ENCODE results near the gene TMEM156. TPM values are rescaled to one million over a fixed set of nuclear protein-coding genes. Genes with fewer than 3 reads are reported as not detected.
A peak's percentile ranks its signal among the peaks of the same experiment; 100 is the strongest.

The TMEM156 gene
- total RNA-seq (ENCODE audit: unreplicated experiment): not detected
- long read RNA-seq: 0 reads

GRCh38 chr4:39032218-39033085 lies at the start of gene TMEM156:
Gene TMEM156 (minus strand): TSS chr4:39032409. CDS start chr4:39032313, 96 bp downstream.
- Mint-ChIP-seq H3K4me1 (ENCODE audit: unreplicated experiment) (peaks cover 2% of the 10 kb centered on the region), H3K27ac (ENCODE audit: unreplicated experiment) (no peak within 1 kb of the TSS), H3K9me3 (ENCODE audit: unreplicated experiment) (no peaks in the 10 kb centered on the region), H3K4me3 (ENCODE audit: unreplicated experiment) (no peak within 1 kb of the TSS), H3K27me3 (ENCODE audit: unreplicated experiment) (no peaks in the 10 kb centered on the region), H3K36me3 (ENCODE audit: low read depth, unreplicated experiment) (no peaks in the 10 kb centered on the region)
- TF ChIP-seq, protein P1, sequence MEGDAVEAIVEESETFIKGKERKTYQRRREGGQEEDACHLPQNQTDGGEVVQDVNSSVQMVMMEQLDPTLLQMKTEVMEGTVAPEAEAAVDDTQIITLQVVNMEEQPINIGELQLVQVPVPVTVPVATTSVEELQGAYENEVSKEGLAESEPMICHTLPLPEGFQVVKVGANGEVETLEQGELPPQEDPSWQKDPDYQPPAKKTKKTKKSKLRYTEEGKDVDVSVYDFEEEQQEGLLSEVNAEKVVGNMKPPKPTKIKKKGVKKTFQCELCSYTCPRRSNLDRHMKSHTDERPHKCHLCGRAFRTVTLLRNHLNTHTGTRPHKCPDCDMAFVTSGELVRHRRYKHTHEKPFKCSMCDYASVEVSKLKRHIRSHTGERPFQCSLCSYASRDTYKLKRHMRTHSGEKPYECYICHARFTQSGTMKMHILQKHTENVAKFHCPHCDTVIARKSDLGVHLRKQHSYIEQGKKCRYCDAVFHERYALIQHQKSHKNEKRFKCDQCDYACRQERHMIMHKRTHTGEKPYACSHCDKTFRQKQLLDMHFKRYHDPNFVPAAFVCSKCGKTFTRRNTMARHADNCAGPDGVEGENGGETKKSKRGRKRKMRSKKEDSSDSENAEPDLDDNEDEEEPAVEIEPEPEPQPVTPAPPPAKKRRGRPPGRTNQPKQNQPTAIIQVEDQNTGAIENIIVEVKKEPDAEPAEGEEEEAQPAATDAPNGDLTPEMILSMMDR (IDR thresholded peaks at IDR 0.05; ENCODE audit: unreplicated experiment): no peak
- no peak for DNase-seq (ENCODE audit: low spot score)

- no peak for DNase-seq (ENCODE audit: low spot score)
- H3K36me3 Mint-ChIP-seq (ENCODE audit: low read depth, unreplicated experiment): peaks cover 7% of the 10 kb centered on the region
- H3K27me3 Mint-ChIP-seq (ENCODE audit: unreplicated experiment): no peaks in the 10 kb centered on the region
- TF ChIP-seq, protein P1 (IDR thresholded peaks at IDR 0.05; ENCODE audit: unreplicated experiment): no peak
- no peaks in the 10 kb centered on the region for H3K4me1 Mint-ChIP-seq (ENCODE audit: unreplicated experiment)
- no peak overlapping the region for H3K4me3 Mint-ChIP-seq (ENCODE audit: unreplicated experiment)
- no peaks in the 10 kb centered on the region for H3K9me3 Mint-ChIP-seq (ENCODE audit: unreplicated experiment)
- no peak overlapping the region for H3K27ac Mint-ChIP-seq (ENCODE audit: unreplicated experiment)
Measured at GRCh38 chr4:39078829-39079228, 46.6 kb upstream of the TMEM156 start.

DNA sequence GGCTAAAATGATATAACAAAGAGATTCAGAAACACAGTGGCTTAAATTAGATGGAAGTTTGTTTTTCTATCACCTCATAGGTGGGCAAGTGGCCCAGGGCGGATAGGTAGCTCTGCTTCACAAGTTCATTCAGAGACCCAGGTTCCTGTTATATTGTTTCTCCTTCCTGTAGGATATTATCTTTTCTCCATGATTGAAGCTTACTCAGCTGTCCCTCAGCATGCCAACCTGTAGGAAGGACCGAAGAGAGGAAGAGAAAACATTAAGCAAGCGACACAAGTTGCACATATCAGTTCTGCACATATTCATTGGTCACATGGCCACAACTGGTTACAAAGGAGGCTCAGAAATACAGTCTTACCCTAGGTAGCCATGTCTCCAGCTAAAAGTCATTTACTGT lies 36.7 kb upstream of the TMEM156 start:
- Mint-ChIP-seq H3K9me3 (ENCODE audit: unreplicated experiment) (no peaks in the 10 kb centered on the region), H3K4me3 (ENCODE audit: unreplicated experiment) (no peak overlapping the region), H3K27ac (ENCODE audit: unreplicated experiment) (peak overlapping the region; percentile 54), H3K4me1 (ENCODE audit: unreplicated experiment) (peaks cover 7% of the 10 kb centered on the region), H3K27me3 (ENCODE audit: unreplicated experiment) (no peaks in the 10 kb centered on the region), H3K36me3 (ENCODE audit: low read depth, unreplicated experiment) (no peaks in the 10 kb centered on the region)
- TF ChIP-seq, protein P1 (IDR thresholded peaks at IDR 0.05; ENCODE audit: unreplicated experiment): no peak
- no peak for DNase-seq (ENCODE audit: low spot score)

- Mint-ChIP-seq H3K4me1 (ENCODE audit: unreplicated experiment) (peaks cover 10% of the 10 kb centered on the region), H3K4me3 (ENCODE audit: unreplicated experiment) (no peak overlapping the region)
Measured at GRCh38 chr4:39067451-39067850, 35.2 kb upstream of the TMEM156 start.

More at GRCh38 chr4:39067451-39067850, 35.2 kb upstream of the TMEM156 start:
- no peak for DNase-seq (ENCODE audit: low spot score)
- H3K36me3 Mint-ChIP-seq (ENCODE audit: low read depth, unreplicated experiment): no peaks in the 10 kb centered on the region
- TF ChIP-seq, protein P1 (IDR thresholded peaks at IDR 0.05; ENCODE audit: unreplicated experiment): no peak
- no peaks in the 10 kb centered on the region for H3K9me3 Mint-ChIP-seq (ENCODE audit: unreplicated experiment)
- no peak overlapping the region for H3K27ac Mint-ChIP-seq (ENCODE audit: unreplicated experiment)
- no peaks in the 10 kb centered on the region for H3K27me3 Mint-ChIP-seq (ENCODE audit: unreplicated experiment)
